ENCODE data around the gene CHCT1. TPM values are rescaled to one million over a fixed set of nuclear protein-coding genes. Genes with fewer than 3 reads are reported as not detected.

Gene CHCT1
- total and polyA plus RNA-seq, 8 donors, result 0.45 TPM; not detected in 7

GRCh38 chr17:60443713-60444112 is 21.4 kb downstream of the CHCT1 start:
- no peak for TF ChIP-seq CTCF (IDR thresholded peaks at IDR 0.05)
- DNase-seq (no peak), ATAC-seq (peak; percentile 21)
- Histone ChIP-seq H3K27ac (no peak overlapping the region), H3K36me3 (peaks cover 0 to 42% of the 10 kb centered on the region in 2 donors), H3K9me3 (no peaks in the 10 kb centered on the region), H3K4me3 (no peak overlapping the region), H3K4me1 (no peaks in the 10 kb centered on the region), H3K27me3 (no peaks in the 10 kb centered on the region)
- intact Hi-C loops (cut with DNase I), result no loop called here

- Histone ChIP-seq H3K4me3 (no peak overlapping the region), H3K27me3 (no peaks in the 10 kb centered on the region), H3K9me3 (no peaks in the 10 kb centered on the region), H3K4me1 (no peaks in the 10 kb centered on the region), H3K36me3 (peaks cover 0 to 55% of the 10 kb centered on the region in 2 donors), H3K27ac (no peak overlapping the region)
- DNase-seq, result no peak
- no peak for TF ChIP-seq CTCF (IDR thresholded peaks at IDR 0.05)
- intact Hi-C loops (cut with DNase I), result no loop called here
- no peak for ATAC-seq
Observed at GRCh38 chr17:60445144-60445543, 22.9 kb downstream of the CHCT1 start.

- no peak for TF ChIP-seq CTCF (IDR thresholded peaks at IDR 0.05)
- intact Hi-C loops (cut with DNase I), result no loop called here
- H3K36me3 ChIP-seq, result peaks cover 0 to 78% of the 10 kb centered on the region in 2 donors
- H3K27me3 ChIP-seq, result no peaks in the 10 kb centered on the region
- H3K27ac ChIP-seq, result no peak overlapping the region
- H3K4me1 ChIP-seq, result no peaks in the 10 kb centered on the region
- DNase-seq (no peak), ATAC-seq (no peak)
- no peak overlapping the region for H3K4me3 ChIP-seq
- no peaks in the 10 kb centered on the region for H3K9me3 ChIP-seq
Observed at GRCh38 chr17:60447375-60447774, 25.1 kb downstream of the CHCT1 start.

- Histone ChIP-seq H3K4me1 (no peaks in the 10 kb centered on the region), H3K4me3 (no peak overlapping the region), H3K27me3 (no peaks in the 10 kb centered on the region), H3K27ac (no peak overlapping the region), H3K36me3 (peaks cover 0 to 92% of the 10 kb centered on the region in 2 donors), H3K9me3 (no peaks in the 10 kb centered on the region)
- no peak for ATAC-seq
- no peak for TF ChIP-seq CTCF (IDR thresholded peaks at IDR 0.05)
- DNase-seq, result no peak
- intact Hi-C loops (cut with DNase I), result no loop called here
Observed at GRCh38 chr17:60451071-60451470, 28.8 kb downstream of the CHCT1 start.

GRCh38 chr17:60451965-60452364 is 29.7 kb downstream of the CHCT1 start:
- no peak for TF ChIP-seq CTCF (IDR thresholded peaks at IDR 0.05)
- Histone ChIP-seq H3K27me3 (no peaks in the 10 kb centered on the region), H3K9me3 (no peaks in the 10 kb centered on the region), H3K4me1 (no peaks in the 10 kb centered on the region), H3K4me3 (no peak overlapping the region), H3K27ac (no peak overlapping the region), H3K36me3 (peaks cover 0 to 90% of the 10 kb centered on the region in 2 donors)
- intact Hi-C loops (cut with DNase I), result no loop called here
- no peak for DNase-seq
- no peak for ATAC-seq

Measured in left lung (tissue), 10 donors.